ENCODE measurements around the gene UTY. TPM values are rescaled to one million over a fixed set of nuclear protein-coding genes. Genes with fewer than 3 reads are reported as not detected.

UTY gene
- polyA plus RNA-seq, 3 donors = not detected

GRCh38 chrY:13299411-13299810 lies 180.4 kb downstream of the UTY start:
- Histone ChIP-seq H3K4me2 (replicated peaks; ENCODE audit: extremely low read depth, low read length, poor library complexity, severe bottlenecking) (no peak overlapping the region), H3K4me3 (replicated peaks in 1 of 3; ENCODE audit: low read depth in 2 of 3, low read length in 3 of 3) (no peak overlapping the region), H3K9me3 (replicated peaks in 1 of 2; ENCODE audit: control insufficient read depth in 1 of 2, insufficient read depth in 1 of 2, low read length in 2 of 2) (no peaks in the 10 kb centered on the region), H3K9ac (ENCODE audit: insufficient read depth, low read length, poor library complexity, severe bottlenecking) (no peak overlapping the region), H2AFZ (ENCODE audit: insufficient read depth, low read depth, low read length, poor library complexity, severe bottlenecking) (no peak overlapping the region), H3K36me3 (replicated peaks in 1 of 2; ENCODE audit: control insufficient read depth in 1 of 2, insufficient read depth in 2 of 2, low read length in 2 of 2) (peaks cover 0 to 54% of the 10 kb centered on the region in 2 donors), H3K27ac (ENCODE audit: low read depth in 1 of 2, low read length in 2 of 2) (no peak overlapping the region), H4K20me1 (ENCODE audit: insufficient read depth, low read length) (no peaks in the 10 kb centered on the region), H3K27me3 (ENCODE audit: control insufficient read depth in 2 of 2, insufficient read depth in 2 of 2, low read length in 2 of 2) (no peaks in the 10 kb centered on the region), H3K4me1 (ENCODE audit: control insufficient read depth in 1 of 2, insufficient read depth in 2 of 2, low read length in 2 of 2) (no peaks in the 10 kb centered on the region), H3K79me2 (ENCODE audit: insufficient read depth, low read length) (no peaks in the 10 kb centered on the region)
- no peak for DNase-seq
- no peaks in the 10 kb centered on the region for H3K4me1 Mint-ChIP-seq
- H3K36me3 Mint-ChIP-seq = peaks cover 0 to 48% of the 10 kb centered on the region in 2 donors
- no peak for TF ChIP-seq CTCF (IDR thresholded peaks at IDR 0.05)
- intact Hi-C loops (cut with micrococcal nuclease) = no loop called here
- no peaks in the 10 kb centered on the region for H3K27me3 Mint-ChIP-seq (ENCODE audit: low read depth in 3 of 3)
- no peak overlapping the region for H3K27ac Mint-ChIP-seq
- no peaks in the 10 kb centered on the region for H3K9me3 Mint-ChIP-seq
- WGBS (ENCODE audit: insufficient coverage) = no CpG with 5 or more reads among the region's 3 CpGs
- no peak overlapping the region for H3K4me3 Mint-ChIP-seq

GRCh38 chrY:13296176-13296890 lies 183.5 kb downstream of the UTY start:
- Histone ChIP-seq H3K9ac (ENCODE audit: insufficient read depth, low read length, poor library complexity, severe bottlenecking) (no peak overlapping the region), H3K36me3 (replicated peaks in 1 of 2; ENCODE audit: control insufficient read depth in 1 of 2, insufficient read depth in 2 of 2, low read length in 2 of 2) (peaks cover 0 to 52% of the 10 kb centered on the region in 2 donors), H3K4me1 (ENCODE audit: control insufficient read depth in 1 of 2, insufficient read depth in 2 of 2, low read length in 2 of 2) (no peaks in the 10 kb centered on the region), H3K4me2 (replicated peaks; ENCODE audit: extremely low read depth, low read length, poor library complexity, severe bottlenecking) (no peak overlapping the region), H2AFZ (ENCODE audit: insufficient read depth, low read depth, low read length, poor library complexity, severe bottlenecking) (no peak overlapping the region), H3K79me2 (ENCODE audit: insufficient read depth, low read length) (no peaks in the 10 kb centered on the region), H3K9me3 (replicated peaks in 1 of 2; ENCODE audit: control insufficient read depth in 1 of 2, insufficient read depth in 1 of 2, low read length in 2 of 2) (peaks cover 0 to 3% of the 10 kb centered on the region in 2 donors), H3K4me3 (replicated peaks in 1 of 3; ENCODE audit: low read depth in 2 of 3, low read length in 3 of 3) (no peak overlapping the region), H4K20me1 (ENCODE audit: insufficient read depth, low read length) (no peaks in the 10 kb centered on the region), H3K27me3 (ENCODE audit: control insufficient read depth in 2 of 2, insufficient read depth in 2 of 2, low read length in 2 of 2) (no peaks in the 10 kb centered on the region), H3K27ac (ENCODE audit: low read depth in 1 of 2, low read length in 2 of 2) (no peak overlapping the region)
- H3K27me3 Mint-ChIP-seq (ENCODE audit: low read depth in 3 of 3) = no peaks in the 10 kb centered on the region
- no peaks in the 10 kb centered on the region for H3K4me1 Mint-ChIP-seq
- no peak for TF ChIP-seq CTCF (IDR thresholded peaks at IDR 0.05)
- H3K36me3 Mint-ChIP-seq = peaks cover 0 to 56% of the 10 kb centered on the region in 2 donors
- no peak for DNase-seq
- H3K4me3 Mint-ChIP-seq = no peak overlapping the region
- H3K27ac Mint-ChIP-seq = no peak overlapping the region
- intact Hi-C loops (cut with micrococcal nuclease) = no loop called here
- 100% methylated on average over 1 of the region's 4 CpGs for WGBS (ENCODE audit: insufficient coverage)
- peaks cover 0 to 12% (median 0%) of the 10 kb centered on the region in 7 donors for H3K9me3 Mint-ChIP-seq

All from CD14-positive monocyte (primary cell).